Measurements from ENCODE around the gene CYP1B1.

- TF ChIP-seq, protein P1, sequence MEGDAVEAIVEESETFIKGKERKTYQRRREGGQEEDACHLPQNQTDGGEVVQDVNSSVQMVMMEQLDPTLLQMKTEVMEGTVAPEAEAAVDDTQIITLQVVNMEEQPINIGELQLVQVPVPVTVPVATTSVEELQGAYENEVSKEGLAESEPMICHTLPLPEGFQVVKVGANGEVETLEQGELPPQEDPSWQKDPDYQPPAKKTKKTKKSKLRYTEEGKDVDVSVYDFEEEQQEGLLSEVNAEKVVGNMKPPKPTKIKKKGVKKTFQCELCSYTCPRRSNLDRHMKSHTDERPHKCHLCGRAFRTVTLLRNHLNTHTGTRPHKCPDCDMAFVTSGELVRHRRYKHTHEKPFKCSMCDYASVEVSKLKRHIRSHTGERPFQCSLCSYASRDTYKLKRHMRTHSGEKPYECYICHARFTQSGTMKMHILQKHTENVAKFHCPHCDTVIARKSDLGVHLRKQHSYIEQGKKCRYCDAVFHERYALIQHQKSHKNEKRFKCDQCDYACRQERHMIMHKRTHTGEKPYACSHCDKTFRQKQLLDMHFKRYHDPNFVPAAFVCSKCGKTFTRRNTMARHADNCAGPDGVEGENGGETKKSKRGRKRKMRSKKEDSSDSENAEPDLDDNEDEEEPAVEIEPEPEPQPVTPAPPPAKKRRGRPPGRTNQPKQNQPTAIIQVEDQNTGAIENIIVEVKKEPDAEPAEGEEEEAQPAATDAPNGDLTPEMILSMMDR (IDR thresholded peaks at IDR 0.05) = no peak
- TF ChIP-seq EZH2 (IDR thresholded peaks at IDR 0.05) (no peak), EZH2phosphoT487 (IDR thresholded peaks at IDR 0.05) (no peak)
These were observed 24.4 kb upstream of the CYP1B1 start for GRCh38 chr2:38100328-38100727.

Measured in neural progenitor cell (in vitro differentiated cells).